ENCODE results near the gene BLNK. TPM values are rescaled to one million over a fixed set of nuclear protein-coding genes. Genes with fewer than 3 reads are reported as not detected.

Gene BLNK
- total and polyA plus RNA-seq, 2 experiments from 2014 or later = 0.11 TPM; not detected in 1

DNA sequence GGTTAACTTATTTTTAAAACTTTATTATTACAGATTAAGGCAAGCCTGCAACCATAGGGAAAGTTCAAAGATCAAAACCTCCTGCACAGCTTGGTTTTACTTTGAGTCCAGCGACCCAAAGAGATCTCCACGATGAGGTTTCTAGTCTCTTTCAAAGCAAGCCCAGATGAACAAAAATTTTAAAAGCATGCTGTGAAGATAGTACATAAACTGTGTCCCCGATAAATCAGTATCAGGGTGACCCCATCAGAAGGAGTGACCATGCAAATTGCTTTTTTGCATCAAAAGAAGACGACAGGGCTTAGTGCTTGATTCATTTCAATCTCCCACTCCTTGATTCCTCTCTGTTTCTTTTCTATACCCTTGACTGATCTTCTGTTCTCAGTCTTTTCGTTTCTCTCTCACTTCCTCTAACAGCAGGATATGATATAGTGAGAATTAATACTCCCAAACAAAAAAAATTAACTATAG is 16.8 kb upstream of the BLNK start (continued):
- TF ChIP-seq, protein P1, sequence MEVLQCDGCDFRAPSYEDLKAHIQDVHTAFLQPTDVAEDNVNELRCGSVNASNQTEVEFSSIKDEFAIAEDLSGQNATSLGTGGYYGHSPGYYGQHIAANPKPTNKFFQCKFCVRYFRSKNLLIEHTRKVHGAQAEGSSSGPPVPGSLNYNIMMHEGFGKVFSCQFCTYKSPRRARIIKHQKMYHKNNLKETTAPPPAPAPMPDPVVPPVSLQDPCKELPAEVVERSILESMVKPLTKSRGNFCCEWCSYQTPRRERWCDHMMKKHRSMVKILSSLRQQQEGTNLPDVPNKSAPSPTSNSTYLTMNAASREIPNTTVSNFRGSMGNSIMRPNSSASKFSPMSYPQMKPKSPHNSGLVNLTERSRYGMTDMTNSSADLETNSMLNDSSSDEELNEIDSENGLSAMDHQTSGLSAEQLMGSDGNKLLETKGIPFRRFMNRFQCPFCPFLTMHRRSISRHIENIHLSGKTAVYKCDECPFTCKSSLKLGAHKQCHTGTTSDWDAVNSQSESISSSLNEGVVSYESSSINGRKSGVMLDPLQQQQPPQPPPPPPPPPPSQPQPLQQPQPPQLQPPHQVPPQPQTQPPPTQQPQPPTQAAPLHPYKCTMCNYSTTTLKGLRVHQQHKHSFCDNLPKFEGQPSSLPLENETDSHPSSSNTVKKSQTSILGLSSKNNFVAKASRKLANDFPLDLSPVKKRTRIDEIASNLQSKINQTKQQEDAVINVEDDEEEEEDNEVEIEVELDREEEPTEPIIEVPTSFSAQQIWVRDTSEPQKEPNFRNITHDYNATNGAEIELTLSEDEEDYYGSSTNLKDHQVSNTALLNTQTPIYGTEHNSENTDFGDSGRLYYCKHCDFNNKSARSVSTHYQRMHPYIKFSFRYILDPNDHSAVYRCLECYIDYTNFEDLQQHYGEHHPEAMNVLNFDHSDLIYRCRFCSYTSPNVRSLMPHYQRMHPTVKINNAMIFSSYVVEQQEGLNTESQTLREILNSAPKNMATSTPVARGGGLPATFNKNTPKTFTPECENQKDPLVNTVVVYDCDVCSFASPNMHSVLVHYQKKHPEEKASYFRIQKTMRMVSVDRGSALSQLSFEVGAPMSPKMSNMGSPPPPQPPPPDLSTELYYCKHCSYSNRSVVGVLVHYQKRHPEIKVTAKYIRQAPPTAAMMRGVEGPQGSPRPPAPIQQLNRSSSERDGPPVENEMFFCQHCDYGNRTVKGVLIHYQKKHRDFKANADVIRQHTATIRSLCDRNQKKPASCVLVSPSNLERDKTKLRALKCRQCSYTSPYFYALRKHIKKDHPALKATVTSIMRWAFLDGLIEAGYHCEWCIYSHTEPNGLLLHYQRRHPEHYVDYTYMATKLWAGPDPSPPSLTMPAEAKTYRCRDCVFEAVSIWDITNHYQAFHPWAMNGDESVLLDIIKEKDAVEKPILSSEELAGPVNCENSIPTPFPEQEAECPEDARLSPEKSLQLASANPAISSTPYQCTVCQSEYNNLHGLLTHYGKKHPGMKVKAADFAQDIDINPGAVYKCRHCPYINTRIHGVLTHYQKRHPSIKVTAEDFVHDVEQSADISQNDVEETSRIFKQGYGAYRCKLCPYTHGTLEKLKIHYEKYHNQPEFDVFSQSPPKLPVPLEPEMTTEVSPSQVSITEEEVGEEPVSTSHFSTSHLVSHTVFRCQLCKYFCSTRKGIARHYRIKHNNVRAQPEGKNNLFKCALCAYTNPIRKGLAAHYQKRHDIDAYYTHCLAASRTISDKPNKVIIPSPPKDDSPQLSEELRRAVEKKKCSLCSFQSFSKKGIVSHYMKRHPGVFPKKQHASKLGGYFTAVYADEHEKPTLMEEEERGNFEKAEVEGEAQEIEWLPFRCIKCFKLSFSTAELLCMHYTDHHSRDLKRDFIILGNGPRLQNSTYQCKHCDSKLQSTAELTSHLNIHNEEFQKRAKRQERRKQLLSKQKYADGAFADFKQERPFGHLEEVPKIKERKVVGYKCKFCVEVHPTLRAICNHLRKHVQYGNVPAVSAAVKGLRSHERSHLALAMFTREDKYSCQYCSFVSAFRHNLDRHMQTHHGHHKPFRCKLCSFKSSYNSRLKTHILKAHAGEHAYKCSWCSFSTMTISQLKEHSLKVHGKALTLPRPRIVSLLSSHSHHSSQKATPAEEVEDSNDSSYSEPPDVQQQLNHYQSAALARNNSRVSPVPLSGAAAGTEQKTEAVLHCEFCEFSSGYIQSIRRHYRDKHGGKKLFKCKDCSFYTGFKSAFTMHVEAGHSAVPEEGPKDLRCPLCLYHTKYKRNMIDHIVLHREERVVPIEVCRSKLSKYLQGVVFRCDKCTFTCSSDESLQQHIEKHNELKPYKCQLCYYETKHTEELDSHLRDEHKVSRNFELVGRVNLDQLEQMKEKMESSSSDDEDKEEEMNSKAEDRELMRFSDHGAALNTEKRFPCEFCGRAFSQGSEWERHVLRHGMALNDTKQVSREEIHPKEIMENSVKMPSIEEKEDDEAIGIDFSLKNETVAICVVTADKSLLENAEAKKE (CRISPR knock-in tag; IDR thresholded peaks at IDR 0.05) = no peak
- TF ChIP-seq POLR2AphosphoS5 (IDR thresholded peaks at IDR 0.05; ENCODE audit: low read depth) (no peak), STAT1 (IDR thresholded peaks at IDR 0.05; ENCODE audit: unreplicated experiment) (no peak)
- TF ChIP-seq, protein P2, sequence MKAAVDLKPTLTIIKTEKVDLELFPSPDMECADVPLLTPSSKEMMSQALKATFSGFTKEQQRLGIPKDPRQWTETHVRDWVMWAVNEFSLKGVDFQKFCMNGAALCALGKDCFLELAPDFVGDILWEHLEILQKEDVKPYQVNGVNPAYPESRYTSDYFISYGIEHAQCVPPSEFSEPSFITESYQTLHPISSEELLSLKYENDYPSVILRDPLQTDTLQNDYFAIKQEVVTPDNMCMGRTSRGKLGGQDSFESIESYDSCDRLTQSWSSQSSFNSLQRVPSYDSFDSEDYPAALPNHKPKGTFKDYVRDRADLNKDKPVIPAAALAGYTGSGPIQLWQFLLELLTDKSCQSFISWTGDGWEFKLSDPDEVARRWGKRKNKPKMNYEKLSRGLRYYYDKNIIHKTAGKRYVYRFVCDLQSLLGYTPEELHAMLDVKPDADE (IDR thresholded peaks at IDR 0.05) = no peak

DNA sequence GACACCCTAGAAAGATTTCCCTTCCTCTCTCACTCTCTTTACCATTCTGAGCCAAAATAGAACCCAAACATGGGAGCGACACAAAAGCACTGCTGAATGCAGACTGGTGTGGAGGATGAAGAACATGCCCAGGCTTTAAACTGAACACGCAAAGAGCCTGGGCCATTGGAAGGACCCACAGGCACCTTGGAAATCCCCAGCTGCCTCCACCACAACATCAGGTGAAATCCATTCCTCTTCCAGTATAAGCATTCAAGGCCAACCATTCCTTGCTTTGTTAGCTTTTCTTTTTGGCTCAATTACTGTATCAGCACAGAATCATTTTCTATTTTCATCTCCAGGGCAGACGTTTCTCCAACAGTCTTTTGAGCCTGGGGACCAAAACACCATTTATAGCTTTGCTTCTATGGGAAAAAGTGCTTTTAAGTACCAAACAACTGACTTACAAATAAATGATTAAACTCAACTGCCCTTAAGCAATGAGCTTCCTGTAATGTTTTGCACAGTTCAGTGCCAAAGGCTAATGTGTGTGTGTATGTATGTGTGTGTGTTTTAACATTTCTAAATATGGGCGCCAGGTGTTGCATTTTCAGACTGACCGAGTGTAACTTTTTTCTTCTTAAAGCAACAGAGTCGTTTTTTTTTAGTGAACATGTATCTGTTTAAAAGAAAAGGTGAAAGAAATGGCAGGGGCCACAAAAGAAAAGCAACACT is 16.2 kb upstream of the BLNK start:
- peaks cover 21% of the 10 kb centered on the region for H3K4me1 Mint-ChIP-seq
- Histone ChIP-seq H3K27ac (ENCODE audit: low read depth) (no peak overlapping the region), H3F3A (replicated peaks; ENCODE audit: low read depth) (no peaks in the 10 kb centered on the region), H3K36me3 (ENCODE audit: insufficient read depth) (no peaks in the 10 kb centered on the region), H3K4me1 (ENCODE audit: insufficient read depth) (no peaks in the 10 kb centered on the region), H3K79me2 (replicated peaks; ENCODE audit: insufficient read depth) (no peaks in the 10 kb centered on the region), H3K4me3 (no peak overlapping the region), H3K27me3 (ENCODE audit: insufficient read depth) (no peaks in the 10 kb centered on the region), H4K20me1 (replicated peaks; ENCODE audit: insufficient read depth) (no peaks in the 10 kb centered on the region), H2AFZ (peak overlapping the region; percentile 23; the same call in 1 of the 2 replicates), H3K4me2 (no peak overlapping the region), H3K9me2 (ENCODE audit: insufficient read depth) (peaks cover 5% of the 10 kb centered on the region)
- no peak overlapping the region for H3K27ac Mint-ChIP-seq
- no peaks in the 10 kb centered on the region for H3K9me3 Mint-ChIP-seq
- no peak overlapping the region for H3K4me3 Mint-ChIP-seq
- no peaks in the 10 kb centered on the region for H3K36me3 Mint-ChIP-seq (ENCODE audit: low read depth)
- DNase-seq (ENCODE audit: low spot score) = no peak
- no peaks in the 10 kb centered on the region for H3K27me3 Mint-ChIP-seq (ENCODE audit: insufficient read depth, low read depth, poor library complexity)
- ATAC-seq = no peak
- TF ChIP-seq, protein P3, sequence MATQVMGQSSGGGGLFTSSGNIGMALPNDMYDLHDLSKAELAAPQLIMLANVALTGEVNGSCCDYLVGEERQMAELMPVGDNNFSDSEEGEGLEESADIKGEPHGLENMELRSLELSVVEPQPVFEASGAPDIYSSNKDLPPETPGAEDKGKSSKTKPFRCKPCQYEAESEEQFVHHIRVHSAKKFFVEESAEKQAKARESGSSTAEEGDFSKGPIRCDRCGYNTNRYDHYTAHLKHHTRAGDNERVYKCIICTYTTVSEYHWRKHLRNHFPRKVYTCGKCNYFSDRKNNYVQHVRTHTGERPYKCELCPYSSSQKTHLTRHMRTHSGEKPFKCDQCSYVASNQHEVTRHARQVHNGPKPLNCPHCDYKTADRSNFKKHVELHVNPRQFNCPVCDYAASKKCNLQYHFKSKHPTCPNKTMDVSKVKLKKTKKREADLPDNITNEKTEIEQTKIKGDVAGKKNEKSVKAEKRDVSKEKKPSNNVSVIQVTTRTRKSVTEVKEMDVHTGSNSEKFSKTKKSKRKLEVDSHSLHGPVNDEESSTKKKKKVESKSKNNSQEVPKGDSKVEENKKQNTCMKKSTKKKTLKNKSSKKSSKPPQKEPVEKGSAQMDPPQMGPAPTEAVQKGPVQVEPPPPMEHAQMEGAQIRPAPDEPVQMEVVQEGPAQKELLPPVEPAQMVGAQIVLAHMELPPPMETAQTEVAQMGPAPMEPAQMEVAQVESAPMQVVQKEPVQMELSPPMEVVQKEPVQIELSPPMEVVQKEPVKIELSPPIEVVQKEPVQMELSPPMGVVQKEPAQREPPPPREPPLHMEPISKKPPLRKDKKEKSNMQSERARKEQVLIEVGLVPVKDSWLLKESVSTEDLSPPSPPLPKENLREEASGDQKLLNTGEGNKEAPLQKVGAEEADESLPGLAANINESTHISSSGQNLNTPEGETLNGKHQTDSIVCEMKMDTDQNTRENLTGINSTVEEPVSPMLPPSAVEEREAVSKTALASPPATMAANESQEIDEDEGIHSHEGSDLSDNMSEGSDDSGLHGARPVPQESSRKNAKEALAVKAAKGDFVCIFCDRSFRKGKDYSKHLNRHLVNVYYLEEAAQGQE (IDR thresholded peaks at IDR 0.05; ENCODE audit: unreplicated experiment) = no peak
- no peak for TF ChIP-seq NANOG (IDR thresholded peaks at IDR 0.05; ENCODE audit: borderline replicate concordance)
- TF ChIP-seq, protein P4, sequence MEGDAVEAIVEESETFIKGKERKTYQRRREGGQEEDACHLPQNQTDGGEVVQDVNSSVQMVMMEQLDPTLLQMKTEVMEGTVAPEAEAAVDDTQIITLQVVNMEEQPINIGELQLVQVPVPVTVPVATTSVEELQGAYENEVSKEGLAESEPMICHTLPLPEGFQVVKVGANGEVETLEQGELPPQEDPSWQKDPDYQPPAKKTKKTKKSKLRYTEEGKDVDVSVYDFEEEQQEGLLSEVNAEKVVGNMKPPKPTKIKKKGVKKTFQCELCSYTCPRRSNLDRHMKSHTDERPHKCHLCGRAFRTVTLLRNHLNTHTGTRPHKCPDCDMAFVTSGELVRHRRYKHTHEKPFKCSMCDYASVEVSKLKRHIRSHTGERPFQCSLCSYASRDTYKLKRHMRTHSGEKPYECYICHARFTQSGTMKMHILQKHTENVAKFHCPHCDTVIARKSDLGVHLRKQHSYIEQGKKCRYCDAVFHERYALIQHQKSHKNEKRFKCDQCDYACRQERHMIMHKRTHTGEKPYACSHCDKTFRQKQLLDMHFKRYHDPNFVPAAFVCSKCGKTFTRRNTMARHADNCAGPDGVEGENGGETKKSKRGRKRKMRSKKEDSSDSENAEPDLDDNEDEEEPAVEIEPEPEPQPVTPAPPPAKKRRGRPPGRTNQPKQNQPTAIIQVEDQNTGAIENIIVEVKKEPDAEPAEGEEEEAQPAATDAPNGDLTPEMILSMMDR (conservative IDR thresholded peaks at IDR 0.05; ENCODE audit: low read depth in 2 of 2) = no peak
- no peak for TF ChIP-seq POLR2AphosphoS5 (IDR thresholded peaks at IDR 0.05; ENCODE audit: low read depth)
- no peak for TF ChIP-seq JUNB (IDR thresholded peaks at IDR 0.05; ENCODE audit: unreplicated experiment)
- TF ChIP-seq, protein P2 (IDR thresholded peaks at IDR 0.05) = no peak
- TF ChIP-seq EZH2 (IDR thresholded peaks at IDR 0.05; ENCODE audit: low read depth, unreplicated experiment) = no peak
